Activated gamma-delta T cell (primary cell): ENCODE data around the gene PAQR6.
A peak's percentile ranks its signal among the peaks of the same experiment; 100 is the strongest.

ENCODE experiments used
- DNase-seq: peaks from one replicate; lab custom pipeline; 2025; lab: John Stamatoyannopoulos, UW
- total RNA-seq, 2 donors: gene quantifications; one replicate each; lab custom pipeline; 2026; lab: John Stamatoyannopoulos, UW

PAQR6 gene
- 5.9 to 6.2 reads per million in 2 donors for total RNA-seq

DNA sequence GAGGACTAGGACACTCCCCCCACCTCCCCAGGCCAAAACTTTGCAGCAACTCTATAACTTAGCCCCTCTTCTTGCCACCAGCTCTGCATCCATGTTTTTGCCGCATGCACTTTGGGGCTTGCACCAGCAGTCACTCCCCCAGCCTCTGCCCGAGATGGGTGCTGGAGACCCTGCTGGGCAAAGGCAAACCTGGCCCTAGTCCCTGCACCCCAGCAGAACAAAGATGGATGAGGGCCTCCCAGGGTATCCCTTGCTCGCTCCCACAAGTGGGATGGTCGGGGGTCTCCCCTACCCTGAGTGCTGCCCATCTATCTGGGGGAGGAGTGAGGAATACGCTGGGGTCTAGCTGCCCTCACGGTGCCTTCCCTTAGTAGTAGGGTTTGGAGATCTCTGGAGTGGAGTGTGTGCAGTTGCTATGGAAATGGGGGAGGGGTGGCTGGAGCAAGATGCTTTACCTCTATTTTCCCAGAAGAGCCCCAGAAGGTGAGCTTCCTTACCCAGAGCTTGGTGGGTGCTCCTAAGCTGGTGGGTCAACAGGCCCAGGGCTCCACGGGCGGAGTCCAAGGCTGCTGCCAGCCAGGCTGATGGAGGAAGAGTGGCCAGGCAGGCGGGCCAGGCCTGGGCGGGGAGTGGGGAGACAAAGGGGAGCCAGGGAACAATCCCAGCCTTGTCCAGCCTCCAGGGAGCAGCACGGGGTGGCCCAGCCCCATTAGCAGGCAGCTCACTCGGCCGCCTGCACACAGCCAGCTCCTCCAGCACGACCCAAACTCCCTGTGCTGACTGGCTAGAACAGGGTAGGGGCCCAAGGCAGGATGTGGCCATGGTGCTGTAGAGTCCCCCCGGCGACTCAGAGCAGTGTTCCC lies at the start of gene PAQR6:
PAQR6 (minus strand) TSS at position 597 of the 863 bp plus-strand sequence. CDS start 1,325 bp downstream, outside the sequence.
- DNase-seq: no peak

DNA sequence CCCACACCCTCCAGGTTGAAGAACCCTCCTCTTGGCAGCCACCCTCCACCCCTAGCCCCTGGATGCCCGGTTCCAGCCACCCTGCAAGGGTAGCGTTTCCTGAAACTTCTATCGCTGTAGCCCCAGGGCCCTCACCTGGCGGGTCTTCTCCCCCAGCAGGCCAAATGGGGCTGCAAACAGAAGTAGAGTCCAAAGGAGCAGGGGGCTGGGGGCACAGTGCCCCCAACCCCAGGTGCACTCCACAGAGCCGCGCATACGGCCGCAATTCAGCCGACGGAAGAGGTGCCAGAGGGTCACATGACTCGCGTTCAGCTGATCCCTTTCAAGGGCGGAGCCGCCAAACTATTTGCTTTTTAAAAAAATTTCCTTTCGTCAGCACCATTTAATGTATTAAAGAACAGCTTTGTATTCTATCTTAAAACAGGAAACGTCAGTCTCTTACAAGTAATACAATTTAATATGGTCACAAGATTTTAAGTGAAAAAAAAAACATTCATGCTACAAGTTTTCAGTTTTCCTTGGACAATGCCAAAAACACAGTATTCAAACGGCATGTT lies 47.6 kb upstream of the PAQR6 start, which contains the start of gene GLMP:
GLMP (minus strand) TSS at position 289 of the 557 bp plus-strand sequence; CDS start at position 255, 34 bp downstream.
- no peak for DNase-seq

- no peak for DNase-seq
Observed at GRCh38 chr1:156293895-156294294, 46.0 kb upstream of the PAQR6 start.

- no peak for DNase-seq
Observed at GRCh38 chr1:156293098-156293434, 45.2 kb upstream of the PAQR6 start.

- DNase-seq: no peak
Observed at GRCh38 chr1:156291226-156292061, 43.6 kb upstream of the PAQR6 start.

DNA sequence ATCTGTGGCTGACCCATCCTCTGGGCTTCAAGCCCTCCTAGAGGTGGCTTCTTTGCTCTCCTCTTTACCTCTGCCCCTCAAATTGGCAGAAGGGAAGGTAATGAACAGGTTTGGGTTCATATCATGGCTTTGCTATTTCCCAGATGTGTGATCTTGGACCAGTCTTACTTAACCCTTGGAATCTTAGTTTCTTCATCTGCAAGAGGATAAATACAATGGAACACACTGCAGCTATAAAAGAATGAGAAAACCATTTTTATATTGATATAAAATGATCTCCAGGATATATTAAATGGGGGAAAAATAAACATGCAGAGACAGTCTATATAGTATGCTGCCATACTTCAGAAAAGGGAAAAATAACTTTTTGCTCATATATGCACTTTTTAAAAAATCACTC lies 42.0 kb upstream of the PAQR6 start:
- no peak for DNase-seq

DNA sequence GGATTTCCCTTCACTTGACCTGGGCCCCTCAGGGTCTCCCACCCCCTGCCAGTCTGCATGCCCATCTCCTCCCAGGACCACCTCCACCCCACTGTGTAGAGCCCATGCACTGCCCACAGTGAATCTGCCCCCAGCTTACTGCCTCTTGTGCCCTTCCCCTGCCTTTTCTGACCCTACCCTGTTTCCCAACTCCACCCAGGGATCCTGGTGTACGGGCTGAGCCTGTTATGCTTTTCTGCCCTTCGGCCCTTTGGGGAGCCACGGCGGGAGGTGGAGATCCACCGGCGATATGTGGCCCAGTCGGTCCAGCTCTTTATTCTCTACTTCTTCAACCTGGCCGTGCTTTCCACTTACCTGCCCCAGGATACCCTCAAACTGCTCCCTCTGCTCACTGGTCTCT lies 38.2 kb upstream of the PAQR6 start:
- no peak for DNase-seq

- no peak for DNase-seq
Observed at GRCh38 chr1:156285437-156285836, 37.6 kb upstream of the PAQR6 start.

DNA sequence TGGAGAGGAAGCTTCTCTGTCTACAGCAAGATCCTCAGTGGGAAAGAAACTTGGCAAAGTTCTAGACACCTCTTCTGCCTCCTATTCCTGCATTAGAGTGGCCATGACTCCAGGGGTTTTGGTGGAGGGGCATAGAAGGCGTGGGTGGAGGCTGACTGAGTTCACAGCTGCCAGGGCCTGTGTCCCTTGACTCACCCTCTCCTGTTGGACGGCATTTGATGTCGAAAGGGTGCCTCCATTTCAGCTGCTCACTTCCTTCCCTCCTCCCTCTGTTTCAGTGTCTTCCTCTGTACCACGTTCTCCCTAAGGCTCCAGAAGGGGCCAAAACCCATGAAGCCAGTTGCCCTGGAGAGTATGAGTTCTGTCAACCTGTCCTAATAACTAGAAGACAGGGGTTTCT lies 36.9 kb upstream of the PAQR6 start:
- DNase-seq: no peak

GRCh38 chr1:156284112-156284511 lies 36.3 kb upstream of the PAQR6 start, which contains the start of gene TMEM79:
Gene TMEM79 (plus strand): TSS chr1:156284325. CDS start chr1:156285227, 902 bp downstream.
- no peak for DNase-seq

DNA sequence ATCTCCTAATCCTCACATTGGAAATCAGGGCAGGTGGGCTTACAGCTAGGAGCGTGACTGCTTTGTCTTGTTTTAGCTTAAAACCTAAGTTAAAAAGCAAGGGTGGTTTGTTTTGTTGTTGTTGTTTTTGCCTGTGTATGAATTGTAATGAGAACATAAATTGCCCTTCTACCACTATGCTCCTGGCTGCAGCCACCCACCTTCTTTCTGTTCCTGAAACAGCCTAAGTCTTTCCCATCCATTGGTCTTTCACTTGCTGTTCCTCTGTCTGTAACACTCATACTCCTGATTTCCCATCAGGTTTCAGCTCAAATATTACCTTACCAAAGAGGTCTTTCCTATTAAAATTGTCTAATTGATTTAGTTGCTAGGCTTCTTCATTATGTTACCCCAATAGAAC lies 35.7 kb upstream of the PAQR6 start:
- no peak for DNase-seq

DNA sequence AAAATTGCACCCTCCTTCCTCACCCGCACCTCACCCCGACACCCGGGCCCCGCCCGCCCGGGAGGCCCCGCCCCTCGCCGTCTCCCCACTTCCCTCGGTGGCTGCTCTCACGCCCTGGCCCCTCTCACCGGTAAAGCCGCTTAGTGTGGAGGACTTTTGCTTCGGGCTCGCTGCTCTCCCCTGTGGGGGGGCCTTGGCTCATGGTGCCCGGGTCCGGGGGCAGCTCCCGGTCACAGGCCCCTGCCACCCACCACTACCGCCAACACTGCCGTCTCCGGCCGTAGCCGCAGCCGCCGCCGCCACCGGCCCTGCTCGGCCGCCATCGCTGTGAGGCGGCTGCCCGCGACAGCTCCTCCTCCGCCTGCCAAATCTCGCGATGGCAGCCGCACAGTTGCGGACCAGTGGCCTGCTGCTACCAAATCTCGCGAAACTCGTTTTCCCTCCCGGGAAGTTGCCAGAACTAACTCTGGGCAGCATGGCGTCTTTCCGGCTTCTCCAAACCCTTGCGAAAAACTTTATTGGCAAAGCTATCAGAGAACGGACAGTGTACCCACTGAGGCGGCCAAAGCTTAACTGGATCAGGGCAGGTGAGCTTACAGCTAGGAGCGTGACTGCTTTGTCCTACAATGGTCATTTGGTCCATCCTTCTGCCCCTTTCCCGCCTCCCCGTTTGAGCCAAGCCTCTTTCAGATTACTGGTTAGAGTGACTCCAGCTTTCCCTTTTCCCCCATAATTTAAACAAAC lies 34.8 kb upstream of the PAQR6 start, which contains the start of gene SMG5:
SMG5 (minus strand) TSS at position 347 of the 744 bp plus-strand sequence; CDS start at position 202, 145 bp downstream.
- peak; percentile 83 for DNase-seq

- no peak for DNase-seq
Observed at GRCh38 chr1:156281693-156282478, 34.0 kb upstream of the PAQR6 start.

DNA sequence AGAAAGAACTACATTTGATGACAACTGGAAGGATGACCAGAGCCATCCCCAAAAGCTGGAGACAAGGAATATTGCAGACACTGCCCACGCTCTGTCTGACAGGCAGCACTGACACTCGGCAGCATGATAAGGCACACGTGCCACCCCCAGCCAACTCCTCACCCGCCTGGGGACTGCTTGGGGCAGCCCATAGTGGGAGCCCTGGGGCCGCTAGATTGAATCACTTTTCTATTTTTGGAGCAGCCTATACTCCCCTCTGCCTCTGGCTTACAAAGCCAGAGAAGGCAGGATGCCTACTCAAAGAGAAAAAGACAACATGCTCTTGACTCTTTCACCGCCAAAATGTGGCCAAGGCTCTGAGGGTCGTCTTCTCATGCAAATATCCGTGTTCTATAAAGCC lies 33.4 kb upstream of the PAQR6 start:
- no peak for DNase-seq

- DNase-seq: no peak
Observed at GRCh38 chr1:156279837-156280236, 32.0 kb upstream of the PAQR6 start.

DNA sequence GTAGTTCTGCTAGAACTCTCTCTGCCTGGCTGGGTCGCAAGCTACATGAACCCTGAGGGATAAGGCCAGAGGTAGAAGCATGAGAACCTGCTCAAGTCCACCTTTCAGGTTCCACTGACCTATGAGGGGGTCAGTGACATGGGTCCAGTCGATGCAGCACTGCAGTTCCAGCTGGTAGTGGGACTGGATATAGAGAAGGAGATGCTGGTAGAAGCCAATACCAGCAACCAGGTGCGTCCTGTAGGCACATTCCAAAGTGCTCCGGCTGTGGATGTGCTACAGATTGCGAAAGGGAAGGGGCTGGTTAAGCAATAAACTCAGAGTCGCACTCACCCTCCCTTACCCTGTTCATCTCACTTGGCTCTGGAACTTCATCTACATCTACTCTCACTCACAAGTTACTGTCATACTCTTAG lies 29.1 kb upstream of the PAQR6 start:
- DNase-seq: no peak

DNA sequence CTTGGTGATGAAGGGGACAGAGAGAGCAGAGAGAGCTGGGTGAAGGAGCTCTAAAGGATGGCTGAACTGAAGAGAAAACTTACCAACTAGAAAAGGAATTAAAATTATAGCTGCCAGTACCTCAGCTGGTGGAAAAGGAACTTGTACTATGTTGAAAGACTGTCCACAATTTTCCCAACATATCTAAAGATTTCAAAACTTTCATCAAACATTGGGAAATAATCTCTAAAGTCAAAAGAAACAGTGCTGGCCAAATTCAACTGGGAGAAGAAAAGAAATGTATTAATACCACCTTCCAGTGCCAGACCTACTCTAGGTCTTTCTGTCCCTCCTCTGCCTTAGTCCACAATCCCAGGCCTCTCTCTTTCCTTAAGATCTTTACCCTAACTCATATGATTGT lies 28.7 kb upstream of the PAQR6 start:
- DNase-seq: no peak

GRCh38 chr1:156270314-156270713 lies 22.5 kb upstream of the PAQR6 start:
- DNase-seq: no peak

DNA sequence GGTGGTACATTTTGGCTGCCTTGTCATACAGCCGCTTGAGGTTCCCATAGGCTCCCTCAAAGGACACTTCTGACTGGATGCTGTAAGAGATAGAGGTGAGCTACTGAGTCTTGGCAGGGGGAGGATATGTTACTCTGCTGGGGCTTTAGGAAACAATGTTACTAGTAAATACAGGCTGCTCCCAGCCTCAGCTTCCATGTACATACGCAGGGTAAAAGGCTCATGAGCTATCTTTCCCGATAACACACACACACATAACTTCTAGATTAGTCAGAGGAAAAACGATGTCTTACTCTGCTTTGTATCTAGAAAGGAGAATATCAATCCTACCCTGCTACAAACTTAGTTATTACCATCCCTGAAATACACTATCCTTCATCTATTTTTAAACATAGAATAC lies 20.5 kb upstream of the PAQR6 start:
- DNase-seq: no peak

DNA sequence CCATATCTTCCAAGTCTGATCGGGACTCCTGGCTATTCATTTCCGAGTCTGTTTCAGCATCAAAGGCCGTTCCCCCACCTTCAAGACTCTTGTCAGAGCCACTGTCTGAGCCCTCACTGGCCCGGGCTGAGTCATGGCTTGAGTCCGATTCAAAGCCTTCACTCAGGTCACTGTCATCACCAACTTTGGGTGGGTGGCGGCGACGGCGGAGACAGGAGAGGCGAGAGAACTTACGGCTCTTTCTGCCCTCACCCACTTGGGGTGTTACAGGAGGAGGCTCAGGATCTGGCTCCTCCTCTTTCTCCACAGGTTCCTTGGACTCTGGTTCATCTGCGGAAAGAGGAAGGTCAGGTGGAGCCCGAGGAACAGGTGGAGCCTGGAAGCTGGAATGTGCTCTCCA lies 18.2 kb upstream of the PAQR6 start:
- no peak for DNase-seq

- no peak for DNase-seq
Observed at GRCh38 chr1:156263288-156263655, 15.4 kb upstream of the PAQR6 start.
